Measurements from ENCODE around the gene CDKAL1.
A peak's percentile ranks its signal among the peaks of the same experiment; 100 is the strongest.

Gene CDKAL1

GRCh38 chr6:21159465-21159864 is 625.2 kb downstream of the CDKAL1 start:
- DNase-seq = no peak

GRCh38 chr6:21161707-21162106 is 627.5 kb downstream of the CDKAL1 start:
- no peak for DNase-seq

- DNase-seq = no peak
Observed at GRCh38 chr6:21163110-21163837, 629.0 kb downstream of the CDKAL1 start.

GRCh38 chr6:21163838-21164180 is 629.6 kb downstream of the CDKAL1 start:
- no peak for DNase-seq

DNA sequence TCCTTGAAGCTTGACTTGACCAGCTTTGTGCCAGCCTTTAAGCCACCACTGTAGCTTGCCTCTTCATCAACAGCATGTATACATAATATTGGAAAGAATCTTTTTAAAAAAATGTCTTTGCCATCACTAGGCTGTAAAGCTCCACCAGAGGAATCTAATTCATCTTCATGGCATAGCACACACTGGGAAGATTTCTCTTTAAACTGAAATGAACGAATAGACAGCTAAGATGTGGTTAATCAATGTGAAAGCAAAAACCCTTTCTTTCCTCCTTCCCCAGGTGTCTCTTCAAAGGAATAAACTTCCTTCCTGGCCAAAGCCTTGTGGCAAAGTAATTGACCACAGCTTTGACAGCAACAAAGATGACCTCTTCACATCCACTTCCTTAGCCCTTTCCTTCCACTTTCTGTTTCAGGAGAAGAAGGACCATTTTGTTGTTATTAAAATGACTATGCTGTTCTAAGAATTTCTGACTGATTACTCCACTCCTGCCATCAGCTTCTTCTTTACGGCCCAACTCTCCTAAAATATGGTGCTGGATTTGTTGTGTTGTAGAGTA is 630.6 kb downstream of the CDKAL1 start:
- DNase-seq = no peak

DNA sequence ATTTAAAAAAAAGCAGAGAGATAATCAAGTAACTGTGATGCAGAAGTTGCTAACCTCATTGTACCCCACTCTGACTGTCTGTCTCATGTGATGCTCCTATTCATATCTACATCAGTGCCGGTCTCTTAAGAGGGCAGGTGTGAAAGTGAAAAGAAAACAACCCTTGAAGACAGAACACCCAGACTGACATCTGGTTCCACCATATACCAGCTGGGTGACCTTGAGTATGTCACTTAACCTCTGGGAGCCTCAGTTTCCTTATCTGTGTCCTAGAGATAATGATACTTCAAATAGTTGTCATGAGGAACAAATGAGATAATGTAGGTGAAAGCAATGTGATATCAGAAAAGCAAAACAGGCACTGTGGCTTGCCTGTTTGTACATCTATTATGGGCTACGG is 632.5 kb downstream of the CDKAL1 start:
- DNase-seq = no peak

GRCh38 chr6:21167790-21168189 is 633.5 kb downstream of the CDKAL1 start:
- no peak for DNase-seq

GRCh38 chr6:21171801-21172200 is 637.5 kb downstream of the CDKAL1 start:
- DNase-seq = no peak

- DNase-seq = no peak
Observed at GRCh38 chr6:21173031-21173430, 638.8 kb downstream of the CDKAL1 start.

DNA sequence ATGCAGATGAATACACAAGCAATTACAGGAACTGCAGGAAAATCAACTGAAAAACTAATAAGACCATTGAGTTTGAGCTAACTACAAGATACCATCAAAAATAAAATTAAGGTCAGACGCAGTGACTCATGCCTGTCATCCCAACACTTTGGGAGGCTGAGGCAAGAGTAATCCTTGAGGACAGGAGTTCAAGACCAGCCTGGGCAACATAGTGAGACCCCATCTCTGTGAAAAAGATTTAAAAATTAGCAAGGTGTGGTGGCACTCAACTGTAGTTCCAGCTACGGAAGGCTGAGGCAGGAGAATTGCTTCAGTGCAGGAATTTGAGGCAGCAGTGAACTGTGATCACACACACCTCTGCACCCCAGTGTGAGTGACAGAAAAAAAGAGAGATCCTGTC is 639.4 kb downstream of the CDKAL1 start:
- no peak for DNase-seq

GRCh38 chr6:21176197-21176596 is 641.9 kb downstream of the CDKAL1 start:
- DNase-seq = no peak

- DNase-seq = no peak
Observed at GRCh38 chr6:21180155-21180554, 645.9 kb downstream of the CDKAL1 start.

- DNase-seq = no peak
Observed at GRCh38 chr6:21180800-21181337, 646.6 kb downstream of the CDKAL1 start.

- DNase-seq = no peak
Observed at GRCh38 chr6:21181866-21182265, 647.6 kb downstream of the CDKAL1 start.

DNA sequence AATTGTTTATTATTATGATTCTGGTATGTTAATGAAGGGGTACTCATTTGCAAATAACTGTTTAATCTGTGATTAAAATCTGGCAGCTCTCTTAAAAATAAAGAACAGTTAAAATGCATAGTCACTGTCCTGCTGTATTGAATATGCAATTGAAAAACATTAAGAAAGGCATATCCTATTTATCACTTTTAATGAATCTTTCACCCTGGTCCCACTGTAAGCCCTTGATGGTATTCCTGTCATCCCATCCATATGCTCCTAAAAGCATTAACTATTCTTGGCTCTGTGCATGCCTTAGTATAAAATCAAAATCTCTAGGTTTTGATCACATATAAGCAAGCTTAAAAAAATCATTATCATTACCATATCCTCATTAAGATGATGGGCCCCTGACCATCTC is 648.3 kb downstream of the CDKAL1 start:
- DNase-seq = no peak

- peak in 2 of 56 donors; percentile 5 to 20 for DNase-seq
Observed at GRCh38 chr6:21185861-21186478, 651.7 kb downstream of the CDKAL1 start.

DNA sequence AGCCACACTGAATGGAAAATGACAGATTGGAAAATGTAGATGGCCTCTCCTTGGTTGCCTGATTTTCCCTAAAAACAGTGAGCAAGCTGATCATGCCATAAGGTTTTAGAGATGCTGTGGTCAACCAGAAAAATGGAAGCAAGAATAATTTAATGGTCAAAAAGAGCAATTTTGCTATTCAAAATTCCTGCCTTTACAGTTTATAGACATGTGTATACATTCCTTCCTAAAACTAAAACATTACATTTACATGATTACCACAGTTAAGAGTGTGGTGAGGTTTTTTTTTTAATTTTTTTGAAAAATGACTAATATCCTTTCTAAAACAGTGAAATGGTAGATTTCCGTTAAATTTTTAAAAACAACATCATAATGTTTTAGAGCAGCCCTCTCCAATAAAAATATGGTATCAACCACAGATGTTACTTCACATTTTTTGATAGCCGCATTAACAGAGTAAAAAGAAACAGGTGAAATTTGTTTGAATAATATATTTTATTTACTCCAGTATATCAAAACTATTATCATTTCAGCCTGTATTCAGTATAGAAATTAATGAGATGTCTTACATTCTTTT is 652.3 kb downstream of the CDKAL1 start:
- no peak for DNase-seq

DNA sequence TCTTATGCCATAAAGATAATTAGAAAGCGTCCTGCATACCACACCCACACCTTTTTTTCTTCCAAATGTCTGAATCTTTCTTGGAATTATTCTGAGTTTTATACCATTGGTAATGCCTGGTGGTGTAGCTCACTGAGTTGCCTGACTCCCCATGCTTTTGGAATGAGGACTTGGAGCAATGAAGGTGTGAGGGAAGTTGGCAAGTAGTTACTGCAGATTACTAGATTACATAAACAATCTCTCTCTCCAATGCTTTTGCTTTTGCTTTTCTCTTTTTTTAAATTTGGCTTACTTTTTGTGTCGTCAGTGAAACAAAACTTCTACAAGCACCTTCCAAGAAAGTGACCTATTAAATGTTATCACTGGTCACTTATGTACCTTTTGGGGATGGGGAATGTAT is 653.2 kb downstream of the CDKAL1 start:
- DNase-seq = no peak

- DNase-seq = no peak
Observed at GRCh38 chr6:21188505-21189223, 654.4 kb downstream of the CDKAL1 start.

- no peak for DNase-seq
Observed at GRCh38 chr6:21189759-21190158, 655.5 kb downstream of the CDKAL1 start.

DNA sequence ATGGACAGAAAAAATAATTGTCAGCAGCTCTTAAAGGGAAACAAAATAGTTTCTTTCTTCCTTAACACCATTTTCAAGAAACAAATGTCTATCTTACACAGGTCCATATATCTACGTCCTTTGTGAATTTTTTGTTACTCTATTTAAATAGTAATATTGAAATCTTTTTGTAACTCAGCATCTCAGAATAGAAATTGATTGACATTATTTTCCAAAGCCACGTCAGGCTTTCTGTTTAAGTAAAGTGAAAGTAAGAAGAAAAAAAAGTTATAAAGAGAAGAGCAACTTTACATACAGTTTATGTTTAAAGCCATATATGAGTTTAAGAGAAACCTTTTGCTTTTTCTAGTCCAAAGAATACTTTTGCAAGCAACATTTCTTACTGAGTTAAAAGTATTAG is 656.4 kb downstream of the CDKAL1 start:
- no peak for DNase-seq
